Stimulated activated CD4-positive, alpha-beta T cell treated with anti-CD3 and anti-CD28 coated beads, Interleukin-4, amount 100 ng/mL, for 1 hour (primary cell): ENCODE measurements around the gene NKX6-2.
"Not testable (repeated sequence)": the region's sequence is repeated elsewhere in the genome, so short reads cannot be mapped to it uniquely, and the experiment has no call there.

Experiments
- DNase-seq: peaks from one replicate; pipeline ENCODE4 v3.0.0-alpha.2; 2020

The NKX6-2 gene

GRCh38 chr10:132785723-132786475, at the start of gene NKX6-2:
TSS of gene NKX6-2 (minus strand) at chr10:132786147. CDS start at chr10:132785948, 199 bp downstream.
- no peak for DNase-seq

- no peak for DNase-seq
Observed at GRCh38 chr10:132834891-132835847, 49.2 kb upstream of the NKX6-2 start.

GRCh38 chr10:132834311-132834761, 48.4 kb upstream of the NKX6-2 start:
- DNase-seq, result no peak

- DNase-seq, result no peak
Observed at GRCh38 chr10:132833421-132834111, 47.6 kb upstream of the NKX6-2 start.

GRCh38 chr10:132832186-132832969, 46.4 kb upstream of the NKX6-2 start:
- no peak for DNase-seq

GRCh38 chr10:132829403-132829802, 43.5 kb upstream of the NKX6-2 start:
- no peak for DNase-seq

- DNase-seq, result no peak
Observed at GRCh38 chr10:132828681-132829080, 42.7 kb upstream of the NKX6-2 start.

- DNase-seq, result no peak
Observed at GRCh38 chr10:132827861-132828539, 42.1 kb upstream of the NKX6-2 start.

GRCh38 chr10:132827423-132827789, 41.5 kb upstream of the NKX6-2 start:
- DNase-seq, result no peak

- DNase-seq, result no peak
Observed at GRCh38 chr10:132826524-132827422, 40.8 kb upstream of the NKX6-2 start.

- DNase-seq, result not testable (repeated sequence)
Observed at GRCh38 chr10:132825783-132826523, 40.0 kb upstream of the NKX6-2 start.

- no peak for DNase-seq
Observed at GRCh38 chr10:132820056-132820455, 34.1 kb upstream of the NKX6-2 start.

GRCh38 chr10:132817701-132818211, 31.8 kb upstream of the NKX6-2 start:
- no peak for DNase-seq

- no peak for DNase-seq
Observed at GRCh38 chr10:132816718-132817117, 30.8 kb upstream of the NKX6-2 start.

GRCh38 chr10:132815168-132815857, 29.4 kb upstream of the NKX6-2 start:
- DNase-seq, result no peak

GRCh38 chr10:132814469-132814856, 28.5 kb upstream of the NKX6-2 start:
- DNase-seq, result no peak

- no peak for DNase-seq
Observed at GRCh38 chr10:132813560-132814468, 27.9 kb upstream of the NKX6-2 start.

GRCh38 chr10:132813001-132813401, 27.1 kb upstream of the NKX6-2 start:
- DNase-seq, result no peak
